Measurements from ENCODE around the gene SORCS2.
"Not testable (repeated sequence)": the region's sequence is repeated elsewhere in the genome, so short reads cannot be mapped to it uniquely, and the experiment has no call there.

The SORCS2 gene

DNA sequence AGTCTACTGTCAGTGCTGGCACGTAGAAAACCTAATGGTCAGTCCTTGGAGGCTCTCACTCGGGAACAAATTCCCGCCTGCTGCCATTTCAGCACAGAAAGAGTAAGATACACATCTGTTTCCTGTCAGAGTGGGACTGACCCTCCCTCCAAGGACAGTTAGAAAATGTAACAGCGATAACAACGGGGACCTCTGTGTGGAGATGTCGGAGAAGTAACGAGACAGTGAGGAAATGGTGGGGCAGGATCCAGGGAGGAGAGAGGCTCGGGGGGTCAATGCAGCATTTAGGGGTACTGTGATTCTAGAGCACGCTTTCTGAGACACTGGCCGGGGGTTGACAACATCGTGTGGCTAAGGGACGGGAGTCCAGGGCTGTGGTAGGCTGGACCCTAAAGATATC, 36.0 kb upstream of the SORCS2 start:
- Mint-ChIP-seq H3K27ac (no peak overlapping the region), H3K9me3 (no peaks in the 10 kb centered on the region), H3K27me3 (peaks cover 27% of the 10 kb centered on the region), H3K4me1 (ENCODE audit: low read depth) (no peaks in the 10 kb centered on the region), H3K36me3 (ENCODE audit: low read depth) (no peaks in the 10 kb centered on the region), H3K4me3 (no peak overlapping the region)
- no peak for DNase-seq

DNA sequence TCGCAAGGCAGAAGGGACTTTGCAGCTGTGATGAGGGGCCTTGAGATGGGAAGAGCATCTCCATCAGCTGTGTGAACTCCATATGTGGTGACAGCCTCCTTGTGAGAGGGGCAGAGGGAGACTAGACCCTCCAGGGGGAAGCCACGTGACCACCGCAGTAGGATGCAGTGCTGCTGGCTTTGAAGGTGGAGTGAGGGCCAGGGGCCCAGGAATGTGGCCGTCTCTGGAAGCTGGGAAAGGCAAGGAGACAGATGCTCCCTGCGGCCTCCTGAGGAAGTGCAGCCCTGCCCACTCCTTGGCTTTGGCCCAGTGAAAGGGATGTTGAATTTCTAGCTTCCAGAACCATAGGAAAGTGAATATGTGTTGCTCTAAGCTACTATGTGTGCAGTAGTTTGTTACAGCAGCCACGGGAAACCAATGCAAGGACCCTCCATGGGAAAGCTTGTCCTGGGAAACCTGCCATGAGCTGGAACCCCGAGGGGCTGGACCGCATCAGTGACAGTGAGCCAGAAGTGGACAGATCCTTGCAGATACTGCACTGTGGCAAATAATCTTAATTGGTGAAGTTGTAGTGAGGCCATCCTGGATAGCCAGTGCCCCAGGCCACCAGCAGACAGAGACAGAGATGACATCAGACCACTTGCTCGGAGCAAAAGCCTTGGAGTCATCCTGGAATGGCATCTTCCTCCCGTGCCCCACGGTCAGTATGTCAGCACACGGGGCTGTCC, 35.4 kb upstream of the SORCS2 start:
- Mint-ChIP-seq H3K27me3 (peaks cover 27% of the 10 kb centered on the region), H3K9me3 (no peaks in the 10 kb centered on the region), H3K36me3 (ENCODE audit: low read depth) (no peaks in the 10 kb centered on the region), H3K4me3 (no peak overlapping the region), H3K4me1 (ENCODE audit: low read depth) (no peaks in the 10 kb centered on the region), H3K27ac (no peak overlapping the region)
- peak; percentile 20 for DNase-seq

DNA sequence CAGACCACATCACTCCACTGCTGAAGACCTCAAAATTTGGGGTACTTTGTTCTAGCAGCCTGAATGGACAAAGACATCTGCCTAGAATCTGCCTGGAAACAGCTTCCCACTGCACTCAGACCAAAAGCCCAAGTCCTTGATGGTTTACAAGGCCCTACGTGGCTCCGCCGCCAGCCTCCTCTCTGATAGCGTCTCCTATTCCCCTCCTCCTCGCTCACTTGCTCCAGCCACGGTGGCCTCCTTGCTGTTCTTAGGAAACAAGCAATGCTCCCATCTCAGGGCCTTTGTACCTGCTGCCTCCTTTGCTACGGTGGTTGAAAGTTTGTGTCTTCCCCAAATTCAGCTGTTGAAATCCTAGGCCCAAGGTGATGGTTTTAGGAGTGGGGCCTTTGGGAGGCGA, 34.7 kb upstream of the SORCS2 start:
- peak; percentile 2 for DNase-seq
- peaks cover 27% of the 10 kb centered on the region for H3K27me3 Mint-ChIP-seq

DNA sequence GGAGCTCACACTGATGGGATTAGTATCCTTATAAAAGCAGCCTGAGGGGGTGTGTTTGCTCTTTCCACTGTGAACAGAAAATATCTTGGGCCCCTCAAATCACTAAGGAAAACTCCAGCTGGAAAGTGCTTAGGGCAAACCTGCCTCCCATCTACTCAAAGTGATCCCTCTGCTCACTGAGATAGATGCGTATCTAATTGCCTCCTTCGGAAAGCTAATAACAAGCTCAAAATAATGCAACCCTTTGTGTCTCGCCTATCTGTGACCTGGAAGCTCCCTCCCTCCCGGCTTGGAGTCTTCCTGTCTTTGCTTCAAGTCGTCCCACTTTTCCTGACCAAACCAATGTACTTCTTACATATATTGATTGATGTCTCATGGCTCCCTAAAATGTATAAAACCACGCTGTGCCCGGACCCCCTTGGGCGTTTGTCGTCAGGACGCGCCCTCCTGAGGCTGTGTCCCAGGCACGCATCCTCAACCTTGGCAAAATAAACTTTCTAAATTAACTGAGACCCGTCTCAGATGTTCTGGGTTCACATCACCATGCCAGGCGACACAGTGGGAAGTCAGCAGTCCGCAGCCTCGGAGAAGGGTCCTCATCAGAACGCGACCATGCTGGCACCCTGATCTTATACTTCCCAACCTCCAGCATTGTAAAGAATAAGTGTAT, 34.1 kb upstream of the SORCS2 start:
- DNase-seq, result no peak
- Mint-ChIP-seq H3K9me3 (no peaks in the 10 kb centered on the region), H3K36me3 (ENCODE audit: low read depth) (no peaks in the 10 kb centered on the region), H3K4me3 (no peak overlapping the region), H3K27me3 (peaks cover 27% of the 10 kb centered on the region), H3K4me1 (ENCODE audit: low read depth) (no peaks in the 10 kb centered on the region), H3K27ac (no peak overlapping the region)

More for the DNA sequence above, 34.7 kb upstream of the SORCS2 start:
- H3K9me3 Mint-ChIP-seq, result no peaks in the 10 kb centered on the region
- H3K4me3 Mint-ChIP-seq, result no peak overlapping the region
- no peak overlapping the region for H3K27ac Mint-ChIP-seq
- no peaks in the 10 kb centered on the region for H3K4me1 Mint-ChIP-seq (ENCODE audit: low read depth)
- no peaks in the 10 kb centered on the region for H3K36me3 Mint-ChIP-seq (ENCODE audit: low read depth)

DNA sequence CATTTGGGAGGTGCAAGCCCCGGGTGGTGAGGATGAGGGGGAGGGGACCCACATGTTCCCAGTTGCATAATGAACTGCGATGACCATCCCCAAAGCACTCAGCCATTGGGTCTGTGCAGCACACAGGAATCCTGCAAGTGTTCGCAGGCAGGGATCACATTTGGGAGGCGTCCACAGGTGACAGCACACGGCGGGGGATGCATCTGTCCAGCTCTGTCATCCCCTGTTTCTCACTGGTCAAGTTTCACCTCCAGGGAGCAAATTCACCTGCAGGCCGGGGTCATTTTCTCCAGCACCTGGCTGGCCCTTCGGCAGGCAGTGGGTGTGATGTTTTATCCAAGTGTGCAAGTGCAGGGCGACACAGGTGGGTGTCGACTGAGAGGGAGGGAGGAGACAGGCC, 33.3 kb upstream of the SORCS2 start:
- H3K4me3 Mint-ChIP-seq, result no peak overlapping the region
- H3K27me3 Mint-ChIP-seq, result peaks cover 27% of the 10 kb centered on the region
- DNase-seq, result no peak
- H3K4me1 Mint-ChIP-seq (ENCODE audit: low read depth), result no peaks in the 10 kb centered on the region
- no peaks in the 10 kb centered on the region for H3K36me3 Mint-ChIP-seq (ENCODE audit: low read depth)
- no peak overlapping the region for H3K27ac Mint-ChIP-seq
- no peaks in the 10 kb centered on the region for H3K9me3 Mint-ChIP-seq

DNA sequence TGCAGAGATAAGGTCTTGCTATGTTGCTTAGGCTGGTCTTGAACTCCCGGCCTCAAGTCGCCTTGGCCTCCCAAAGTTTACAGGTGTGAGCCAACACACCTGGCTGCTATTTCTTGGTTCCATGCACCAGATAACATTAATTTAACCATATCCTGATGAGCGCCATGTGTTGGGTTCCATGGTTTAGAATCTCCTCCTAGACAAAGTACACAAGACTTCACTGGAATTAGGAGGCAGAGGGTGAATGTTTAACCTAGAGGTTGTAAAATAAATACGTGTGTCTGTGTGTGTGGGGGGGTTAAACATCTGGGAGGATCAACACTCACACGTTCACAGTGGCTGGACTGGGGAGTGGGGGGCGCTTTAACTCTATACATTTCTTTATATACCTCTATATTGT, 32.4 kb upstream of the SORCS2 start:
- no peak overlapping the region for H3K27ac Mint-ChIP-seq
- DNase-seq, result no peak
- H3K4me1 Mint-ChIP-seq (ENCODE audit: low read depth), result no peaks in the 10 kb centered on the region
- H3K9me3 Mint-ChIP-seq, result no peaks in the 10 kb centered on the region
- H3K27me3 Mint-ChIP-seq, result peaks cover 22% of the 10 kb centered on the region
- no peak overlapping the region for H3K4me3 Mint-ChIP-seq
- no peaks in the 10 kb centered on the region for H3K36me3 Mint-ChIP-seq (ENCODE audit: low read depth)

DNA sequence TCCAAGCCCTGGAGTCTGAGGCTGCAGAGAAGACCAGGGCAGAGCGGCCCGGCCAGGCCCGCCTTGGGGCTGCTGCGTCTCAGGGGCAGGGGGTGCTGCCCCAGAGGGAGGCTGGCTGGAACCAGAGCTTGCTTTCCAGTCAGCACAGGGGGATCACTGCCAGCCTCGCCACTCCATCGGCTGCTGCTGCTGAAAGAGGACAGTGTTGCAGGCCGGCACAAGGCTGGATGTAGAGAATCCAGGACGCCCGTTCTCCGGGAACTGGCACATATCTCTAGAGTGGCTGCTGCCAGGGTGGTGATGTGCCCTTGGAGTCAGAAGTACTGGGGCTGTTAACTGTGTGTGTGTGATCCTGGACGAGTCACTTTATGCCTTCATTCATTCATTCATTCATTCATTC, 31.9 kb upstream of the SORCS2 start:
- Mint-ChIP-seq H3K4me3 (no peak overlapping the region), H3K36me3 (ENCODE audit: low read depth) (no peaks in the 10 kb centered on the region), H3K9me3 (no peaks in the 10 kb centered on the region), H3K27ac (no peak overlapping the region), H3K27me3 (peaks cover 16% of the 10 kb centered on the region), H3K4me1 (ENCODE audit: low read depth) (no peaks in the 10 kb centered on the region)
- DNase-seq, result no peak

DNA sequence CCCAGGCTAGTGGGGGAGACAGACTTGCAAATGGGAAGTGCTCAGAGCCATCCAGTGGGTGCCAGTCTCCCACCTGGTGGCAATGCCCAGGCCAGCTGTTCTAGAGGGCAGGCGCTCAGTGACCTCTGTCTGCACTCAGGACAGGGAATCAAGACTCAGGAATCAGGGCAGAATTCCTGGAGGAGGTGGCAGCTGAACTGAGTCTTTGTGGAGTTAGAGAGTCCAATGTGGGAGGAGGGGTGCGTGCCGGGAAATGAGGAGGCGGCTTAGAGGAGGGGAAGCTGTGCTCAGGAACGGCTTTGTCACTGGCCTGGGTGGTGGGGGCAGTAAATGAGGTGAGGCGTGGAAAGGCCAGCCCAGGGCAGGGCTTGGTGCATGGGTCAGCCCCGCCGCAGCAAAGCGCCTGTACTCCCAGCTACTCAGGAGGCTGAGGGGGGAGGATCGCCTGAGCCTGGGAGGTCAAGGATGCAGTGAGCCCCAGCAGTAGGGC, 31.3 kb upstream of the SORCS2 start:
- no peak overlapping the region for H3K27ac Mint-ChIP-seq
- H3K36me3 Mint-ChIP-seq (ENCODE audit: low read depth), result no peaks in the 10 kb centered on the region

DNA sequence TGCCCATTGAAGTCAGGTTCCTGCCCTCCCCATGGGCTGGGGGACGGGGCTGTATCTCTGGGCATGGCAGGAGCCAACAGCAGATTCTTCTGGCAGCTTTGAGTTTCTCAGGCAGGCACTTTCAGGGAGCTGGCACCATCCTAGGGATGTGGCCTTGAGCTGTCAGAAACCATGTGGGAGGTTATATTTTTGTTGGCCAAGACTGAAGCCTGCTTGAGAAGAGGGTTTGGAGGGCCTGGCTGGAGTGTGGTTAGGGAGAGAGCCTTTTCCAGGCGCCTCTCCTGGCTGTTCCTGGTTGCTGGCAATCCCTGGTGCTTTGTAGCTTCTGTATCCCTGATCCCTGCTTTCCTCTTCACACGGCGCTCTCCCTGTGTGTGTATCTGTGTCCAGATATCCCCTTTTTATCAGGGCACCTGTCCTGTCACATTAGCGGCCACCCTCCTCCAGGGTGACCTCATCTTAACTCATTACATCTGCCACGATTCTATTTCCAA, 30.6 kb upstream of the SORCS2 start:
- no peak for DNase-seq
- no peak overlapping the region for H3K4me3 Mint-ChIP-seq
- H3K9me3 Mint-ChIP-seq, result no peaks in the 10 kb centered on the region
- H3K27ac Mint-ChIP-seq, result no peak overlapping the region
- H3K4me1 Mint-ChIP-seq (ENCODE audit: low read depth), result no peaks in the 10 kb centered on the region
- no peaks in the 10 kb centered on the region for H3K36me3 Mint-ChIP-seq (ENCODE audit: low read depth)
- H3K27me3 Mint-ChIP-seq, result peaks cover 9% of the 10 kb centered on the region

More for the DNA sequence above, 31.3 kb upstream of the SORCS2 start:
- no peaks in the 10 kb centered on the region for H3K9me3 Mint-ChIP-seq
- DNase-seq, result no peak
- peaks cover 15% of the 10 kb centered on the region for H3K27me3 Mint-ChIP-seq
- no peaks in the 10 kb centered on the region for H3K4me1 Mint-ChIP-seq (ENCODE audit: low read depth)
- no peak overlapping the region for H3K4me3 Mint-ChIP-seq

DNA sequence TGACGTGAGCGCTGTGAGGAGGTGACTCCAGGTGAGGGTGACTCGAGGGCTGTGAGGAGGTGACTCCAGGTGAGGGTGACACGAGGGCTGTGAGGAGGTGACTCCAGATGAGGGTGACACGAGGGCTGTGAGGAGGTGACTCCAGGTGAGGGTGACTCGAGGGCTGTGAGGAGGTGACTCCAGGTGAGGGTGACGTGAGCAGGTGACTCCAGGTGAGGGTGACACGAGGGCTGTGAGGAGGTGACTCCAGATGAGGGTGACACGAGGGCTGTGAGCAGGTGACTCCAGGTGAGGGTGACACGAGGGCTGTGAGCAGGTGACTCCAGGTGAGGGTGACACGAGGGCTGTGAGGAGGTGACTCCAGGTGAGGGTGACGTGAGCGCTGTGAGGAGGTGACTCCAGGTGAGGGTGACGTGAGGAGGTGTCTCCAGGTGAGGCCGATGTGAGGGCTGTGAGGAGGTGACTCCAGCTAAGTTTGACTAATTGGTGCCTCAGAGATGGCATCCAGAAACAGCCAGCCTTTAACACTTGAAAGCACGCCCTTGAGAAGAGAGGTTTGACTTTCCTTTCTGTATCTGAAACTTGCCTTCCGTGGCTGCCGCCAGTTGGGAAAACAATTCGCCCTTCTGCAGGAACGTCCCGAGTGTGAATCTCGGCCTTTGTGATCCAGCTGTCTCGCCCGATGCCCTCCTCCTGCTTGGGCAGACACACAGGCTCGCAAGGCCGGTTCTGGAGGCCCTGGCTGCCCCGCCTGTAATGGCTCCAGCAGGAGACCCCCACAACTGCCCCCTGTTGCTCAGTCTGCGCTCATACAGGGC, 27.1 kb upstream of the SORCS2 start:
- H3K4me1 Mint-ChIP-seq (ENCODE audit: low read depth); H3K27me3 Mint-ChIP-seq; H3K4me3 Mint-ChIP-seq; H3K27ac Mint-ChIP-seq; H3K36me3 Mint-ChIP-seq (ENCODE audit: low read depth); H3K9me3 Mint-ChIP-seq: not testable (repeated sequence)
- DNase-seq, result peak; percentile 15

DNA sequence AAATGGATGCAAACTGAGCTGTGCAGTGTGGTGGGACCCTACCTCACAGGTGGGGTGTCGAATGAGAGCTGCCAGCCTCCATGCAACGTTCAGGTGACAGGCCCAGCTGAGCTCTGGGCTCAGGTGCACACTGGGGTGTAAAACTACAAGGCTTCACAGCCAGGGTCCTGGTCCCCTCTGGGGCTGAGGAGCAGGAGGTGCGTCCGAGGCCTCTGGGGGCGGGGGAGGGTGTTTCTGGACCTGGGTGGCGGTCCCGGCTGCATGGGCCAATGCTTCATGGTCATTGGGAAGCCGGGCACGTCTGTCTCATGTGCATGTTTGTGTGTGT, 26.5 kb upstream of the SORCS2 start:
- Mint-ChIP-seq H3K27ac (no peak overlapping the region), H3K27me3 (peaks cover under 1% of the 10 kb centered on the region), H3K4me3 (no peak overlapping the region), H3K36me3 (ENCODE audit: low read depth) (no peaks in the 10 kb centered on the region), H3K4me1 (ENCODE audit: low read depth) (peaks cover 5% of the 10 kb centered on the region), H3K9me3 (no peaks in the 10 kb centered on the region)
- DNase-seq, result peak; percentile 14

DNA sequence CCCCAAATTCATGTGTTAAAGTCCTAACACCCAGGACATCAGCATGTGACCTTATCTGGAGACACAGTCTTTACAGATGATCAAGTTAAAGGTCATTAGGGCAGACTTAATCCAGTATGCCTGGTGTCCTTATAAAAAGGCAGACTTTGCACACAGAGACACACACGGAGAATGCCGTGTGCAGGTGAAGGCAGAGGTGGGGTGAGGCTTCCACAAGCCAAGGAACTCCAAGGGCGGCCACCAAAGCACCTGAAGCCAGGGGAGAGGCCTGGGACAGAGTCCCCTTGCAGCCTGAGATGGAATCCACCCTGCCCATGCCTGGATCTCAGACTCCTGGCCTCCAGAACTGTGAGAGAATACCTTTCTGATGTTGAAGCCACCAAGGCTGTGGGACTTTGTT, 26.1 kb upstream of the SORCS2 start:
- no peaks in the 10 kb centered on the region for H3K36me3 Mint-ChIP-seq (ENCODE audit: low read depth)
- peaks cover 5% of the 10 kb centered on the region for H3K4me1 Mint-ChIP-seq (ENCODE audit: low read depth)
- H3K4me3 Mint-ChIP-seq, result no peak overlapping the region
- no peaks in the 10 kb centered on the region for H3K9me3 Mint-ChIP-seq
- no peak overlapping the region for H3K27ac Mint-ChIP-seq
- H3K27me3 Mint-ChIP-seq, result no peaks in the 10 kb centered on the region
- DNase-seq, result peak; percentile 13

DNA sequence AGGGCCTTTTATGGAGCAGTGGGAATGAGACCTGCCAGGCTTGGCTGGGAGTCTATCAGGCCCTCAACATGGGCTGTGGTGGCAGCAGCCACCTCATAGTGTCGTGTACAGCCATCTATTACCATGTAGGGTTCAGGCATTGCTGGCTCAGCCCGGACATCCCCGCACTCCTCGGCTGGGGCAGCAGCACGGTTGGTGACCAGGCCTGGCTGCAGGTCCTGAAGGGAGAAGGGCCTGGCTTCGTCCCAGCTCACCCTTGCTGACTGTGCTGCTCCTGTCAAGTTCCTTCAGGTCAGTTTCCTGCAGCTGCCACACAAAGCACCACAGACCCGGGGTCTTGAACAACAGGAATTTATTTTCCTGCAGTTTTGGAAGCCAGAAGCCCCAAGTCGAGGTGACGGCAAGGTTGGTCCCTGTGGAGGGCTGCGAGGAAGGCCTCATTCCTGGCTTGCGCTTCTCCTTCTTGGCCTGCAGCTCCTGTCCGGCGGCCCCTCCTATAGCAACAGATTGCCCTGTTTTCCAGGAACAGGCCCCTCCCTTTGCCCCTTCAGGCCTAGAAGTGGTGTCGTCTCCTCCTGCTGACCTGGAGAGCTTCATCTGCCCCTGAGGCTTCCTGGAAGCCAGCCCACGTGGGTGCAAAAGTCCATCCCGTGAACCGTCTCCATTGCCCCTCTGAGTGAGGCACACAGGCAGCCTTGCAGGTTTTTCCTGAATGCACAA, 25.2 kb upstream of the SORCS2 start:
- Mint-ChIP-seq H3K27ac (no peak overlapping the region), H3K4me1 (ENCODE audit: low read depth) (peaks cover 5% of the 10 kb centered on the region), H3K27me3 (no peaks in the 10 kb centered on the region), H3K36me3 (ENCODE audit: low read depth) (no peaks in the 10 kb centered on the region), H3K4me3 (no peak overlapping the region), H3K9me3 (no peaks in the 10 kb centered on the region)
- peak; percentile 16 for DNase-seq

DNA sequence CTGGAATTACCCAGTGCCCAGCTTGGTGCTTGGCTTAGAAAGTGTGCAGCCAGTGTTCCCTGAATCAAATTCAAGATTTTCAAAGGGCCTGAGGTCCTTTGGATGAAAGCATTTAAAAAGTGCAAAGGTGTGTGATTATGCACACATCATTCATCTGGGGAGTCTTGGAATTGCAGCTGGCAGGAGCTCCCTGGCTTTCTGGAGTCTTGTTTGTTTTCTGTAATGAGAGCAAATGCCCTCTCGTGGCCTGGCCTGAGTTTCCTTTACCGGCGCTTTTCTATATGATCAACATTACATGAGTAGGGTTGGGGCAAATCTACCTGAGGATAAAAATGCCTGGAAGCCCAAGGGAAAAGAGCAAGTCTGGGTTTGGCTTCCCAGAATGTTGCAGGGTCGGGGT, 24.6 kb upstream of the SORCS2 start:
- H3K27ac Mint-ChIP-seq, result no peak overlapping the region
- H3K27me3 Mint-ChIP-seq, result no peaks in the 10 kb centered on the region
- H3K4me1 Mint-ChIP-seq (ENCODE audit: low read depth), result peaks cover 5% of the 10 kb centered on the region
- no peaks in the 10 kb centered on the region for H3K9me3 Mint-ChIP-seq
- no peak overlapping the region for H3K4me3 Mint-ChIP-seq
- no peaks in the 10 kb centered on the region for H3K36me3 Mint-ChIP-seq (ENCODE audit: low read depth)
- DNase-seq, result no peak
